ENCODE results near the gene C1QTNF6.
A peak's percentile ranks its signal among the peaks of the same experiment; 100 is the strongest.

C1QTNF6 gene

GRCh38 chr22:37188901-37189466 is 937 bp upstream of the C1QTNF6 start:
- no peak for DNase-seq

GRCh38 chr22:37187552-37187890 is 526 bp downstream of the C1QTNF6 start:
- DNase-seq: no peak

GRCh38 chr22:37186997-37187522 is 987 bp downstream of the C1QTNF6 start:
- no peak for DNase-seq

GRCh38 chr22:37186228-37186996 is 1.6 kb downstream of the C1QTNF6 start:
- DNase-seq: no peak

GRCh38 chr22:37185646-37186227 is 2.3 kb downstream of the C1QTNF6 start:
- DNase-seq: no peak

GRCh38 chr22:37184816-37185541 is 3.1 kb downstream of the C1QTNF6 start:
- no peak for DNase-seq

GRCh38 chr22:37184380-37184755 is 3.7 kb downstream of the C1QTNF6 start:
- no peak for DNase-seq

- DNase-seq: no peak
Measured at GRCh38 chr22:37183432-37184379, 4.3 kb downstream of the C1QTNF6 start.

GRCh38 chr22:37182949-37183245 is 5.2 kb downstream of the C1QTNF6 start:
- no peak for DNase-seq

GRCh38 chr22:37182101-37182948 is 5.7 kb downstream of the C1QTNF6 start:
- DNase-seq: no peak

GRCh38 chr22:37181681-37182080 is 6.4 kb downstream of the C1QTNF6 start:
- DNase-seq: no peak

- DNase-seq: no peak
Measured at GRCh38 chr22:37180531-37181231, 7.4 kb downstream of the C1QTNF6 start.

GRCh38 chr22:37179622-37180420 is 8.2 kb downstream of the C1QTNF6 start:
- no peak for DNase-seq

GRCh38 chr22:37179126-37179470 is 8.9 kb downstream of the C1QTNF6 start:
- DNase-seq: no peak

- no peak for DNase-seq
Measured at GRCh38 chr22:37178350-37179125, 9.5 kb downstream of the C1QTNF6 start.

- no peak for DNase-seq
Measured at GRCh38 chr22:37177755-37178154, 10.3 kb downstream of the C1QTNF6 start.

- no peak for DNase-seq
Measured at GRCh38 chr22:37177221-37177620, 10.8 kb downstream of the C1QTNF6 start.

- DNase-seq: peak; percentile 47
Measured at GRCh38 chr22:37176464-37177061, 11.5 kb downstream of the C1QTNF6 start.

Measured in KG1 (cell line).